Adrenal gland (tissue), 12 donors: ENCODE measurements around the gene ACP1. TPM values are rescaled to one million over a fixed set of nuclear protein-coding genes. Genes with fewer than 3 reads are reported as not detected.

Experiments
- DNase-seq, 7 donors: peaks; one replicate each; pipeline ENCODE4 v3.0.0-alpha.2; 2019 to 2020
- H3K27ac ChIP-seq, 5 donors: fragments of 200-600 bp; sonication (generic) in 4 of 5; 1 replicate in 3 of 5; 2 replicates in 2 of 5; pipeline versions ENCODE4 v1.5.1 to v1.8.0; 2016 to 2020; ENCODE audit warnings: mild to moderate bottlenecking in 1 of 5
- H3K27me3 ChIP-seq: fragments of 200-600 bp; 2 replicates; pipeline ENCODE4 v1.8.0; 2021
- H3K36me3 ChIP-seq, 2 donors: fragments of 200-600 bp; replicated peaks in 1 of 2; 1 replicate in 1 of 2; 2 replicates in 1 of 2; pipeline versions ENCODE4 v1.5.1 to v1.8.0; 2018 to 2022
- H3K4me1 ChIP-seq, 2 donors: fragments of 200-600 bp; replicated peaks in 1 of 2; 1 replicate in 1 of 2; 2 replicates in 1 of 2; pipeline versions ENCODE4 v1.5.1 to v1.8.0; 2018 to 2021
- H3K4me3 ChIP-seq, 4 donors: fragments of 200-600 bp; sonication (generic) in 3 of 4; one replicate each; pipeline ENCODE4 v1.5.1; 2016 to 2018
- H3K9me3 ChIP-seq, 3 donors: fragments of 200-600 bp; sonication (generic) in 1 of 3; replicated peaks in 1 of 3; 1 replicate in 2 of 3; 2 replicates in 1 of 3; pipeline versions ENCODE4 v1.5.1 to v1.8.0; 2016 to 2021
- POLR2A ChIP-seq, 2 donors: fragments of 450-650 bp; IDR thresholded peaks; one replicate each; pipeline ENCODE4 v1.6.1; 2017; ENCODE audit warnings: antibody characterized with exemption in 2 of 2, mild to moderate bottlenecking in 2 of 2, moderate library complexity in 1 of 2
- WGBS, 4 donors: extraction: QIAGEN DNeasy Blood & Tissue Kit in 2 of 4; methylation state at CpG; one replicate each; pipeline versions ENCODE4 v1.1.5 to v1.1.7; 2013 to 2017; 5-methylcytosine and 5-hydroxymethylcytosine counted together
- intact Hi-C, 2 donors: fragments of 100-400 bp; cut with DNase I; formaldehyde crosslinking; loops; one replicate each; pipeline versions ENCODE4 v1.14.1 to v1.15.0; 2022 to 2023
- polyA plus RNA-seq, 3 donors: library from polyadenylated mRNA; stranded (reverse); fragments of 200-250 nt in 2 of 3; fragments of 350-450 nt in 1 of 3; fragmentation: Illumina TruSeq in 1 of 3; extraction: RNeasy Lipid Tissue Mini Kit (QIAGEN cat#74804) in 1 of 3; gene quantifications; one replicate each; pipeline ENCODE4 v1.2.3, GENCODE V29; 2013 to 2014
- total RNA-seq, 9 donors: library from RNA; depleted of rRNA in 4 of 9; stranded (reverse); fragments of >200 nt in 4 of 9; fragments of 120-200 nt in 1 of 9; fragmentation: NEBNext Ultra II Directional in 1 of 9; extraction: Animal tissue kit (Norgen Biotek cat#: 25700) in 1 of 9; gene quantifications; one replicate each; pipeline versions ENCODE4 v1.1.0 to v1.2.4, GENCODE V29; 2013 to 2023
- TF ChIP-seq, protein P1 (sequence below), 6 experiments: fragments of 450-650 bp in 4 of 6; fragments of 200-600 bp in 2 of 6; sonication (generic) in 1 of 6; IDR thresholded peaks; 1 replicate in 5 of 6; 2 replicates in 1 of 6; pipeline versions ENCODE4 v1.5.1 to v1.8.0; 2016 to 2021; ENCODE audit warnings: antibody characterized with exemption in 6 of 6, mild to moderate bottlenecking in 2 of 6, moderate library complexity in 1 of 6
- donor health status: healthy with polysubstance abuse.
- donor health status: Bipolar disorder and iron deficiency.
- donor health status: DM: yes; HTN: yes; CAD: no.
- donor health status: DM: no; HTN: no; CAD: no.
- donor health status: DM: no; HTN: no; CAD: no.
- donor health status: DM: yes; HTN: yes; CAD: no.

Gene ACP1
- total and polyA plus RNA-seq, 12 donors, result 59.5 to 386 (median 161) TPM

DNA sequence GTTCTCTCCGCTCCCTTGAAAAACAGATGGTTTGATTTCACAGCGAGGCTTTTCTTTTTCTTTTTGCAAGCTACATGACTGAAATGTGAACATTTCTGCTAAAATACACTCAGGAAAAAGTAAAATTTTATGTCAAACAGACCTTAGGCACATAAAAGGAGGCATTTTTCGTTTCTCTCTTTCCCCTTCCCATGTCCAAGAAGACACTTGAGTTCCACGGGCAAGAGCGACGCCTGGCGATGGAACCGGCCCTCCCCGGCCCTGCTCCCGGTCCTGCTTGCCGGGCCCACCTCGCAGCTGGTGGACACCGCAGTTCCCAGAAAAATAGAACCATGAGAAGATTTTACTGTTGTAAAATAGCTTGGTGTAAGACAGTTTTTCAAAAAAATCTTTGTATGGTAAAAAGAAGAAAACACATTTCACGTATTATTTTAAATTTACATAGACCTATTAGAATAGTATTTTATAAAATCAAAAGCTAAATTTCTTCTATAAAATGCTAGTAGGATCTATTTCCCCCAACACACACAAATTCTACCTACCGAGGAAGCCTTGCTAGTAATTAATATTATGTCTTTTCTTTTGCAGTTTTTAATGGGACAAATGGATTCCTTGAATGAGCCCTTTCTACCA is 25.5 kb downstream of the ACP1 start:
- H3K27me3 ChIP-seq, result peaks cover 5% of the 10 kb centered on the region
- intact Hi-C loops, result loop anchor here in 1 of 2 donors (5.0 to 10.0 kb wide), 3 partner anchors 45 to 355 kb away; no protein-coding TSS in a partner anchor
- WGBS, 4 donors, result 6% methylated on average over 15 of the region's 15 CpGs

DNA sequence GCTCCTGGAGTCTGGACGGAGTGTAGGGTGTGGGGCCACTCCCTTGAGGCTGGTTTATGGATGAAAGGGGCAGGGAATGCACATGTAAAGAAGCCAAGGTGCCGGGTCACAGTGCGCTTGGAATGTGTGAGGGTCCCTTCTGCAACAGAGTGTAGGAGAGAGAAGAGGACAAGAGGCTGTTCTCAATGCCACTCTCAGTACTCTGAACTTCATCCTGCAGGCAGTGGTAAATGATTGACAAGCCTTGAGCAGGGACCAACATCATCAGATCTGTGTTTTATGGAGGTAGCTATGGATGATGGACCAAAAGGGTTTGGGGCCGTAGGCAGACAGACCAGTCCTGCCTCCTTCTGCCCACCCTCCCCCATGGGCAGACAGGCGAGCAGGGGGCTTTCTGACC is 30.3 kb downstream of the ACP1 start:
- H3K27me3 ChIP-seq, result no peaks in the 10 kb centered on the region
- intact Hi-C loops, result loop anchor here in 1 of 2 donors (10.0 kb wide), 2 partner anchors 50 to 350 kb away; no protein-coding TSS in a partner anchor
- H3K4me1 ChIP-seq, result no peaks in the 10 kb centered on the region
- no peaks in the 10 kb centered on the region for H3K9me3 ChIP-seq
- no peak overlapping the region for H3K4me3 ChIP-seq
- no peak overlapping the region for H3K27ac ChIP-seq
- 82 to 88% (median 84%) methylated on average over 5 of the region's 5 CpGs for WGBS, 4 donors
- no peak for DNase-seq
- TF ChIP-seq, protein P1, sequence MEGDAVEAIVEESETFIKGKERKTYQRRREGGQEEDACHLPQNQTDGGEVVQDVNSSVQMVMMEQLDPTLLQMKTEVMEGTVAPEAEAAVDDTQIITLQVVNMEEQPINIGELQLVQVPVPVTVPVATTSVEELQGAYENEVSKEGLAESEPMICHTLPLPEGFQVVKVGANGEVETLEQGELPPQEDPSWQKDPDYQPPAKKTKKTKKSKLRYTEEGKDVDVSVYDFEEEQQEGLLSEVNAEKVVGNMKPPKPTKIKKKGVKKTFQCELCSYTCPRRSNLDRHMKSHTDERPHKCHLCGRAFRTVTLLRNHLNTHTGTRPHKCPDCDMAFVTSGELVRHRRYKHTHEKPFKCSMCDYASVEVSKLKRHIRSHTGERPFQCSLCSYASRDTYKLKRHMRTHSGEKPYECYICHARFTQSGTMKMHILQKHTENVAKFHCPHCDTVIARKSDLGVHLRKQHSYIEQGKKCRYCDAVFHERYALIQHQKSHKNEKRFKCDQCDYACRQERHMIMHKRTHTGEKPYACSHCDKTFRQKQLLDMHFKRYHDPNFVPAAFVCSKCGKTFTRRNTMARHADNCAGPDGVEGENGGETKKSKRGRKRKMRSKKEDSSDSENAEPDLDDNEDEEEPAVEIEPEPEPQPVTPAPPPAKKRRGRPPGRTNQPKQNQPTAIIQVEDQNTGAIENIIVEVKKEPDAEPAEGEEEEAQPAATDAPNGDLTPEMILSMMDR (IDR thresholded peaks at IDR 0.05), result no peak
- TF ChIP-seq POLR2A (IDR thresholded peaks at IDR 0.05), result no peak
- H3K36me3 ChIP-seq, result no peaks in the 10 kb centered on the region

More for the DNA sequence above, 25.5 kb downstream of the ACP1 start:
- DNase-seq, result peak; percentile 81 to 91 (median 88)
- peak overlapping the region in 2 of 4 donors; percentile 39 to 60 for H3K4me3 ChIP-seq
- H3K4me1 ChIP-seq, result peaks cover 12 to 18% of the 10 kb centered on the region in 2 donors
- H3K27ac ChIP-seq, result peak overlapping the region; percentile 70 to 97 (median 90)
- H3K36me3 ChIP-seq, result peaks cover 0 to 2% of the 10 kb centered on the region in 2 donors
- no peaks in the 10 kb centered on the region for H3K9me3 ChIP-seq
- TF ChIP-seq, protein P1 (IDR thresholded peaks at IDR 0.05), result peak; percentile 59 to 86 (median 84)
- no peak for TF ChIP-seq POLR2A (IDR thresholded peaks at IDR 0.05)

DNA sequence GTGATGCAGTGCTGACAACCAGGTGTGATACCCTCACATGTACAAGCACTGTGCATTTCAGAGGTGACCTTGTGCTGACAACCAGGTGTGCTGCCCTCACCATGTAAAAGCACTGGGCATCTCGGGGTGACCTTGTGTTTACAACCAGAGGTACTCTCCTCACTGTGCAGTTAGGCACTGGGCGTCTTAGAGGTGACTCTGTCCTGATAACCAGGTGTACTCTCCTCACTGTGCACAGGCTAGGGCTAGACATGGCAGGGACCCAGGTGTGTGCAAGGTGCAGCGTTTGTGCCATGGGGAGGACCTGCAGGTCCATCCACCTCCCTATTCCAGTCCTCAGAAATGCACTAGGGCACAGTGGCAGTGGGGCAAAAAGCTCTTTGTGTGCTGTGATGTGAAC is 31.6 kb downstream of the ACP1 start:
- DNase-seq, result peak in 1 of 7 donors; percentile 30
- H3K27me3 ChIP-seq, result no peaks in the 10 kb centered on the region
- intact Hi-C loops, result loop anchor here in 1 of 2 donors (10.0 kb wide), 2 partner anchors 52 to 348 kb away; no protein-coding TSS in a partner anchor
- TF ChIP-seq, protein P1 (IDR thresholded peaks at IDR 0.05), result no peak
- TF ChIP-seq POLR2A (IDR thresholded peaks at IDR 0.05), result no peak
- H3K36me3 ChIP-seq, result no peaks in the 10 kb centered on the region
- no peaks in the 10 kb centered on the region for H3K4me1 ChIP-seq
- 50 to 100% (median 66%) methylated on average over 1 to 3 of the region's 3 CpGs for WGBS, 4 donors
- no peak overlapping the region for H3K27ac ChIP-seq
- H3K9me3 ChIP-seq, result no peaks in the 10 kb centered on the region
- no peak overlapping the region for H3K4me3 ChIP-seq

DNA sequence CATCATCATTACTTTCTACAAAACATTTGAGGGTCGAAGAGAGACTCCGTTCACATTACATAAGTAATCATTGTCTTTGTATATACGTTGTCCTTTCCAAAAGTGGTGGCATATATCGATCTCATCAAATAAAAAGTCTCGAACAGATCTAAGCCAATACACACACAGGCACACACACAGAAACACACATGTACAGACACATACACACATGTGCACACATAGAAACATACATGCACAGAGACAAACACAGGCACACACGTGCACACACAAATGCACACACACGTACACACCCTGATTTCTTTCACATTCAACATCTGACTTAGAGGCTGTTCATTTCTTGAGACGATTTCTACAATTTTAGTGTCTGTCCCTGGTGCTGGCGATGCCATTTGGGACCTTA is 40.6 kb downstream of the ACP1 start:
- Histone ChIP-seq H3K9me3 (no peaks in the 10 kb centered on the region), H3K36me3 (no peaks in the 10 kb centered on the region), H3K4me3 (no peak overlapping the region), H3K4me1 (no peaks in the 10 kb centered on the region), H3K27me3 (no peaks in the 10 kb centered on the region), H3K27ac (no peak overlapping the region)
- 84 to 92% (median 90%) methylated on average over 9 of the region's 9 CpGs for WGBS, 4 donors
- peak in 1 of 7 donors; percentile 30 for DNase-seq
- intact Hi-C loops, result no loop called here
- TF ChIP-seq POLR2A (IDR thresholded peaks at IDR 0.05), result no peak
- TF ChIP-seq, protein P1 (IDR thresholded peaks at IDR 0.05), result no peak
